WI38 (cell line): Measurements from ENCODE around the gene FGFR3.
"Not testable (repeated sequence)": the region's sequence is repeated elsewhere in the genome, so short reads cannot be mapped to it uniquely, and the experiment has no call there.

Experiments
- H3K4me3 ChIP-seq: 2 replicates; pipeline ENCODE4 v1.5.1; 2011; ENCODE audit warnings: low read depth, mild to moderate bottlenecking, control low read depth, low read length
- CTCF ChIP-seq: IDR thresholded peaks from 2 replicates; pipeline ENCODE4 v1.5.1; 2012; ENCODE audit warnings: low read depth, mild to moderate bottlenecking, control low read depth, low read length

FGFR3 gene

GRCh38 chr4:1837069-1837468 lies 44.0 kb downstream of the FGFR3 start:
- TF ChIP-seq CTCF: no peak
- no peak overlapping the region for H3K4me3 ChIP-seq

- no peak overlapping the region for H3K4me3 ChIP-seq
- TF ChIP-seq CTCF: no peak
Observed at GRCh38 chr4:1839282-1839681, 46.2 kb downstream of the FGFR3 start.

- TF ChIP-seq CTCF: no peak
- no peak overlapping the region for H3K4me3 ChIP-seq
Observed at GRCh38 chr4:1841201-1841886, 48.3 kb downstream of the FGFR3 start.

- no peak for TF ChIP-seq CTCF
- H3K4me3 ChIP-seq: no peak overlapping the region
Observed at GRCh38 chr4:1841887-1842210, 48.8 kb downstream of the FGFR3 start.

GRCh38 chr4:1842339-1842895 lies 49.3 kb downstream of the FGFR3 start:
- H3K4me3 ChIP-seq: no peak overlapping the region
- TF ChIP-seq CTCF: peak; percentile 9; the same call in 1 of the 2 replicates

GRCh38 chr4:1842993-1843448 lies 49.9 kb downstream of the FGFR3 start:
- TF ChIP-seq CTCF: no peak
- no peak overlapping the region for H3K4me3 ChIP-seq

GRCh38 chr4:1843852-1844251 lies 50.8 kb downstream of the FGFR3 start:
- H3K4me3 ChIP-seq: no peak overlapping the region
- TF ChIP-seq CTCF: no peak

- not testable (repeated sequence) for H3K4me3 ChIP-seq
Observed at GRCh38 chr4:1844618-1845017, 51.5 kb downstream of the FGFR3 start.
